Panc1 (cell line): Measurements from ENCODE around the gene UTS2R. TPM values are rescaled to one million over a fixed set of nuclear protein-coding genes. Genes with fewer than 3 reads are reported as not detected.
A peak's percentile ranks its signal among the peaks of the same experiment; 100 is the strongest.

Experiments used
- ATAC-seq: fragments of 200-7000 bp; cut with Tn5 transposase; 2 replicates; pipeline ENCODE4 v1.9.1; 2020; ENCODE audit warnings: mild to moderate bottlenecking, moderate library complexity
- BruUV-seq: library from RNA; stranded (reverse); fragments of 400-500 nt; replicated peaks from 2 replicates; lab custom pipeline; 2021; lab: Mats Ljungman, UMichigan
- CTCF ChIA-PET: fragments of 300-600 bp; sonication (Branson Sonifier 250); formaldehyde crosslinking; loops from one replicate; lab custom pipeline; 2022; ENCODE audit warnings: antibody characterized with exemption; lab: Charles Lee
- POLR2A ChIA-PET: fragments of 300-600 bp; sonication (Branson Sonifier 250); formaldehyde crosslinking; loops from one replicate; lab custom pipeline; 2022; ENCODE audit warnings: antibody characterized with exemption; lab: Charles Lee
- DNase-seq: peaks from one replicate; pipeline ENCODE4 v3.0.0-alpha.2; 2010; ENCODE audit warnings: low read depth, low spot score
- H3K27ac ChIP-seq: 2 replicates; pipeline ENCODE4 v1.5.1; 2011; ENCODE audit warnings: mild to moderate bottlenecking, low read length, inconsistent platforms
- H3K27me3 ChIP-seq: fragments of 200-500 bp; sonication (Bioruptor generic); 2 replicates; pipeline ENCODE4 v1.6.0; 2014; ENCODE audit warnings: low read length, inconsistent platforms; ENCODE audit not compliant: control insufficient read depth, insufficient read depth
- H3K36me3 ChIP-seq: fragments of 200-500 bp; sonication (Bioruptor generic); 2 replicates; pipeline ENCODE4 v1.5.1; 2014; ENCODE audit warnings: inconsistent platforms, mild to moderate bottlenecking, low read length, moderate library complexity; ENCODE audit not compliant: control insufficient read depth, insufficient read depth
- H3K4me1 ChIP-seq: 2 replicates; pipeline ENCODE4 v1.5.1; 2011; ENCODE audit warnings: inconsistent platforms, mild to moderate bottlenecking, low read length, moderate library complexity; ENCODE audit not compliant: control insufficient read depth, insufficient read depth
- H3K4me3 ChIP-seq, 2 experiments: 2 replicates each; pipeline ENCODE4 v1.5.1; 2011 to 2012; ENCODE audit warnings: low read depth in 2 of 2, low read length in 2 of 2, mild to moderate bottlenecking in 2 of 2, inconsistent platforms in 1 of 2, moderate library complexity in 1 of 2
- H3K9me3 ChIP-seq: fragments of 200-500 bp; sonication (Bioruptor generic); 2 replicates; pipeline ENCODE4 v1.5.1; 2014; ENCODE audit warnings: low read depth, mild to moderate bottlenecking, inconsistent platforms, low read length, moderate library complexity; ENCODE audit not compliant: control insufficient read depth, insufficient read depth
- CTCF ChIP-seq: fragments of 450-650 bp; IDR thresholded peaks from 2 replicates; pipeline ENCODE4 v1.5.1; 2017; ENCODE audit warnings: mild to moderate bottlenecking
- POLR2AphosphoS5 ChIP-seq: IDR thresholded peaks from 2 replicates; pipeline ENCODE4 v1.6.1; 2012; ENCODE audit warnings: mild to moderate bottlenecking, low read depth, low read length, moderate library complexity
- REST ChIP-seq, 2 experiments: IDR thresholded peaks; 2 replicates each; pipeline ENCODE4 v1.6.1; 2011 to 2012; ENCODE audit warnings: low read depth in 2 of 2, control low read depth in 1 of 2, low read length in 1 of 2, mild to moderate bottlenecking in 1 of 2, moderate library complexity in 1 of 2; ENCODE audit not compliant: insufficient read depth in 1 of 2
- SIN3A ChIP-seq: IDR thresholded peaks from 2 replicates; pipeline ENCODE4 v1.6.1; 2012; ENCODE audit warnings: low read depth, mild to moderate bottlenecking, low read length, moderate library complexity, borderline replicate concordance; ENCODE audit not compliant: insufficient read depth
- TCF7L2 ChIP-seq: IDR thresholded peaks from 2 replicates; pipeline ENCODE4 v1.6.1; 2011; ENCODE audit warnings: mild to moderate bottlenecking, low read depth, low read length, inconsistent platforms
- in situ Hi-C: cut with HindIII; loops from 2 replicates; pipeline ENCODE4 v1.10.0; 2016; ENCODE audit warnings: low sequenced_read_pairs, low pct_unique_long_range_greater_than_20kb
- intact Hi-C: fragments of 100-400 bp; cut with micrococcal nuclease; formaldehyde crosslinking; loops from one replicate; pipeline ENCODE4 v1.10.0; 2022; ENCODE audit not compliant: unreplicated experiment
- total RNA-seq: library from RNA; stranded (reverse); gene quantifications from one replicate; pipeline ENCODE4 v1.2.1, GENCODE V29; 2021; ENCODE audit not compliant: unreplicated experiment

The UTS2R gene
- total RNA-seq, 1 experiment from 2014 or later, result 0.39 TPM

- Histone ChIP-seq H3K4me3 (peak within 1 kb of the TSS; percentile 43 to 71), H3K27ac (peak within 1 kb of the TSS; percentile 75), H3K9me3 (no peaks in the 10 kb centered on the region), H3K27me3 (no peaks in the 10 kb centered on the region), H3K4me1 (peaks cover 67% of the 10 kb centered on the region), H3K36me3 (peaks cover 2% of the 10 kb centered on the region; the same call in 1 of the 2 replicates)
- in situ Hi-C loops (no loop called here), intact Hi-C loops (loop anchor here (5.0 kb wide), 1 partner anchor 36 kb away; no protein-coding TSS in a partner anchor)
- DNase-seq (no peak), ATAC-seq (peak; percentile 33)
- no peak for TF ChIP-seq CTCF
- no TSS peak for BruUV-seq
- ChIA-PET POLR2A (no interaction called here), CTCF (interaction anchor here (1.0 kb wide), 1 partner anchor 9 kb away, joined by 4 read pairs; no protein-coding TSS in a partner anchor)
These were observed 38.0 kb upstream of the UTS2R start, which contains the start of gene SECTM1 for GRCh38 chr17:82333279-82334171. Gene SECTM1 (minus strand): TSS chr17:82333766. CDS start chr17:82327240, 6,526 bp downstream.

- H3K27me3 ChIP-seq, result no peaks in the 10 kb centered on the region
- intact Hi-C loops (loop anchor here (5.0 kb wide), 1 partner anchor 37 kb away; no protein-coding TSS in a partner anchor), in situ Hi-C loops (no loop called here)
- H3K4me3 ChIP-seq, result peak overlapping the region; percentile 31 to 71; a peak in 3 of 4 replicates
- BruUV-seq, result no TSS peak
- TF ChIP-seq POLR2AphosphoS5, result no peak
- no peak for TF ChIP-seq REST (IDR thresholded peaks at IDR 0.05; ENCODE audit: insufficient read depth in 1 of 2, low read depth in 2 of 2, low read length in 1 of 2)
- no peak for TF ChIP-seq TCF7L2
- no peak for TF ChIP-seq CTCF
- no peak for TF ChIP-seq SIN3A
- POLR2A ChIA-PET, result no interaction called here
- no peak; the same call in 1 of the 2 replicates for ATAC-seq
- CTCF ChIA-PET, result interaction anchor here (0.6 kb wide), 1 partner anchor 28 kb away, joined by 4 read pairs; no protein-coding TSS in a partner anchor
- H3K4me1 ChIP-seq, result peaks cover 66% of the 10 kb centered on the region
- H3K36me3 ChIP-seq, result peaks cover 2% of the 10 kb centered on the region; the same call in 1 of the 2 replicates
- no peaks in the 10 kb centered on the region for H3K9me3 ChIP-seq
- no peak for DNase-seq
- H3K27ac ChIP-seq, result peak overlapping the region; percentile 75
These were observed 37.4 kb upstream of the UTS2R start for GRCh38 chr17:82334204-82334621.
